HepG2 (cell line): Measurements from ENCODE around the gene ETV2. TPM values are rescaled to one million over a fixed set of nuclear protein-coding genes. Genes with fewer than 3 reads are reported as not detected.

ENCODE experiments used
- CENPT ChIP-seq: sonication (generic); formaldehyde crosslinking; IDR thresholded peaks from 2 replicates; pipeline ENCODE4 v1.8.0; 2022; ENCODE audit warnings: low read depth, mild to moderate bottlenecking, moderate library complexity, missing genetic modification reagents
- CHCHD3 ChIP-seq: sonication (generic); formaldehyde crosslinking; IDR thresholded peaks from 2 replicates; pipeline ENCODE4 v1.8.0; 2022; ENCODE audit warnings: mild to moderate bottlenecking, missing genetic modification reagents, moderate library complexity
- DPF2 ChIP-seq: sonication (generic); formaldehyde crosslinking; IDR thresholded peaks from 2 replicates; pipeline ENCODE4 v1.4.0; 2020; ENCODE audit warnings: mild to moderate bottlenecking, low read depth, missing genetic modification reagents, borderline replicate concordance
- FOSL2 ChIP-seq: sonication (generic); formaldehyde crosslinking; IDR thresholded peaks from 2 replicates; pipeline ENCODE4 v1.4.0; 2020; ENCODE audit warnings: missing genetic modification reagents
- MEF2D ChIP-seq: sonication (generic); formaldehyde crosslinking; IDR thresholded peaks from 2 replicates; pipeline ENCODE4 v1.5.1; 2020; ENCODE audit warnings: mild to moderate bottlenecking, missing genetic modification reagents
- RERE ChIP-seq: IDR thresholded peaks from 2 replicates; pipeline ENCODE4 v1.6.1; 2016; ENCODE audit warnings: low read depth, missing genetic modification reagents, missing compliant biosample characterization
- ZNF136 ChIP-seq: sonication (generic); formaldehyde crosslinking; IDR thresholded peaks from 2 replicates; pipeline ENCODE4 v1.8.1; 2022; ENCODE audit warnings: low read depth, mild to moderate bottlenecking, moderate library complexity, missing genetic modification reagents
- polyA plus RNA-seq, 8 experiments: library from polyadenylated mRNA; depleted of rRNA in 3 of 8; stranded (reverse) in 7 of 8; unstranded in 1 of 8; fragments of >200 nt; fragmentation: Illumina TruSeq in 4 of 8; extraction: Trizol in 4 of 8; gene quantifications; 2 replicates each; pipeline versions ENCODE4 v1.2.1 to v1.2.3, GENCODE V29; 2011 to 2016; ENCODE audit warnings: low read depth in 4 of 8, missing spikeins in 1 of 8, mixed read lengths in 1 of 8; ENCODE audit not compliant: insufficient read depth in 1 of 8
- total RNA-seq, 5 experiments: library from RNA; depleted of rRNA; stranded (reverse); fragments of >200 nt; fragmentation: Illumina TruSeq; extraction: Trizol; gene quantifications; 2 replicates each; pipeline ENCODE4 v1.2.3, GENCODE V29; 2016; ENCODE audit warnings: low read depth in 1 of 5
- TF ChIP-seq, protein P1 (sequence below): sonication (generic); formaldehyde crosslinking; IDR thresholded peaks from 2 replicates; pipeline ENCODE4 v1.8.0; 2022; ENCODE audit warnings: mild to moderate bottlenecking, missing genetic modification reagents, borderline replicate concordance
- TF ChIP-seq, protein P2 (sequence below): IDR thresholded peaks from 2 replicates; pipeline ENCODE4 v1.4.0; 2020; ENCODE audit warnings: mild to moderate bottlenecking, missing genetic modification reagents
- TF ChIP-seq, protein P3 (sequence below): sonication (generic); formaldehyde crosslinking; IDR thresholded peaks from 2 replicates; pipeline ENCODE4 v1.9.0; 2021; ENCODE audit warnings: missing genetic modification reagents, mild to moderate bottlenecking, borderline replicate concordance

Gene ETV2
- total and polyA plus RNA-seq, 2 of the 13 experiments (the other 11 are each of a cell fraction or from before 2014, with no cell fraction given) = 0.07 to 0.20 TPM

DNA sequence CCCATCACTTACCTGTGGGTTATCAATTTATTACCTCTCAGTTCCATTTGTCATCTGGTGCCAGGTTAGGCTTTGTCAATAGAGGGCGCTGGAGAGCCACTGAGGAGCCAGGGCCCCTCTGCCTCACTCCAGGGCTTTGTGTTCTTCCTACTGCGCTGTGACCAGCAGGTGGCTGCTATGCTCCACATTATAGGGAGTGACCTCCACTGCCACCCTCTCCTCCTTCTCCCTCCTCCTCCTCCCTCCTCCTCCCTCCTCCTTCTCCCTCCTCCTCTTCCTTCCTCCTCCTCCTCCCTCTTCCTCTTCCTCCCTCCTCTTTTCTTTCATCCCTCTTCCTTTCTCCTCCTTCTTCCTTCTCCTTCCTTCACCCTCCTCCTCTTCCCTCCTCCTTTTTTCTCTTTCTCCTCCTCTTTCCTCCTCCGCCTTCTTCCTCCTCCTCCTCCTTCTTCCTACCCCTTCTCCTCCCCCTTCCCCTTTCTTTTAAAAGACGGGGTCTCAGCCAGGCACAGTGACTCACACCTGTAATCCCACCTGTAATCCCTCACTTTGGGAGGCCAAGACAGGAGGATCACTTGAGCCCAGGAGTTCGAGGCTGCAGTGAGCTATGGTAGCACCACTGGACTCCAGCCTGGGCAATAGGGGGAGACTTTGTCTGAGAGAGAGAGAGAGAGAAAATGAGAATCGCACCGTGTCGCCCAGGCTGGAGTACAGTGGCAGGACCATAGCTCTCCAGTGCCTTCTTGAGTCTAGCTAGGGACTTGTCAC, 52.5 kb downstream of the ETV2 start (continued):
- TF ChIP-seq, protein P1, sequence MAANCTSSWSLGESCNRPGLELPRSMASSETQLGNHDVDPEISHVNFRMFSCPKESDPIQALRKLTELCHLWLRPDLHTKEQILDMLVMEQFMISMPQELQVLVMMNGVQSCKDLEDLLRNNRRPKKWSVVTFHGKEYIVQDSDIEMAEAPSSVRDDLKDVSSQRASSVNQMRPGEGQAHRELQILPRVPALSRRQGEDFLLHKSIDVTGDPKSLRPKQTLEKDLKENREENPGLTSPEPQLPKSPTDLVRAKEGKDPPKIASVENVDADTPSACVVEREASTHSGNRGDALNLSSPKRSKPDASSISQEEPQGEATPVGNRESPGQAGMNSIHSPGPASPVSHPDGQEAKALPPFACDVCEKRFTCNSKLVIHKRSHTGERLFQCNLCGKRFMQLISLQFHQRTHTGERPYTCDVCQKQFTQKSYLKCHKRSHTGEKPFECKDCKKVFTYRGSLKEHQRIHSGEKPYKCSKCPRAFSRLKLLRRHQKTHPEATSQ (CRISPR knock-in tag) = no peak
- no peak for TF ChIP-seq RERE (CRISPR knock-in tag)
- no peak for TF ChIP-seq DPF2 (CRISPR knock-in tag)
- no peak for TF ChIP-seq CENPT (CRISPR knock-in tag)
- TF ChIP-seq, protein P2, sequence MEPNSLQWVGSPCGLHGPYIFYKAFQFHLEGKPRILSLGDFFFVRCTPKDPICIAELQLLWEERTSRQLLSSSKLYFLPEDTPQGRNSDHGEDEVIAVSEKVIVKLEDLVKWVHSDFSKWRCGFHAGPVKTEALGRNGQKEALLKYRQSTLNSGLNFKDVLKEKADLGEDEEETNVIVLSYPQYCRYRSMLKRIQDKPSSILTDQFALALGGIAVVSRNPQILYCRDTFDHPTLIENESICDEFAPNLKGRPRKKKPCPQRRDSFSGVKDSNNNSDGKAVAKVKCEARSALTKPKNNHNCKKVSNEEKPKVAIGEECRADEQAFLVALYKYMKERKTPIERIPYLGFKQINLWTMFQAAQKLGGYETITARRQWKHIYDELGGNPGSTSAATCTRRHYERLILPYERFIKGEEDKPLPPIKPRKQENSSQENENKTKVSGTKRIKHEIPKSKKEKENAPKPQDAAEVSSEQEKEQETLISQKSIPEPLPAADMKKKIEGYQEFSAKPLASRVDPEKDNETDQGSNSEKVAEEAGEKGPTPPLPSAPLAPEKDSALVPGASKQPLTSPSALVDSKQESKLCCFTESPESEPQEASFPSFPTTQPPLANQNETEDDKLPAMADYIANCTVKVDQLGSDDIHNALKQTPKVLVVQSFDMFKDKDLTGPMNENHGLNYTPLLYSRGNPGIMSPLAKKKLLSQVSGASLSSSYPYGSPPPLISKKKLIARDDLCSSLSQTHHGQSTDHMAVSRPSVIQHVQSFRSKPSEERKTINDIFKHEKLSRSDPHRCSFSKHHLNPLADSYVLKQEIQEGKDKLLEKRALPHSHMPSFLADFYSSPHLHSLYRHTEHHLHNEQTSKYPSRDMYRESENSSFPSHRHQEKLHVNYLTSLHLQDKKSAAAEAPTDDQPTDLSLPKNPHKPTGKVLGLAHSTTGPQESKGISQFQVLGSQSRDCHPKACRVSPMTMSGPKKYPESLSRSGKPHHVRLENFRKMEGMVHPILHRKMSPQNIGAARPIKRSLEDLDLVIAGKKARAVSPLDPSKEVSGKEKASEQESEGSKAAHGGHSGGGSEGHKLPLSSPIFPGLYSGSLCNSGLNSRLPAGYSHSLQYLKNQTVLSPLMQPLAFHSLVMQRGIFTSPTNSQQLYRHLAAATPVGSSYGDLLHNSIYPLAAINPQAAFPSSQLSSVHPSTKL (CRISPR knock-in tag) = peak; percentile 38; the same call in 1 of the 2 replicates
- TF ChIP-seq FOSL2 (CRISPR knock-in tag) = peak; percentile 41; the same call in 1 of the 2 replicates
- TF ChIP-seq CHCHD3 (CRISPR knock-in tag) = no peak
- no peak for TF ChIP-seq MEF2D (CRISPR knock-in tag)
- TF ChIP-seq, protein P3, sequence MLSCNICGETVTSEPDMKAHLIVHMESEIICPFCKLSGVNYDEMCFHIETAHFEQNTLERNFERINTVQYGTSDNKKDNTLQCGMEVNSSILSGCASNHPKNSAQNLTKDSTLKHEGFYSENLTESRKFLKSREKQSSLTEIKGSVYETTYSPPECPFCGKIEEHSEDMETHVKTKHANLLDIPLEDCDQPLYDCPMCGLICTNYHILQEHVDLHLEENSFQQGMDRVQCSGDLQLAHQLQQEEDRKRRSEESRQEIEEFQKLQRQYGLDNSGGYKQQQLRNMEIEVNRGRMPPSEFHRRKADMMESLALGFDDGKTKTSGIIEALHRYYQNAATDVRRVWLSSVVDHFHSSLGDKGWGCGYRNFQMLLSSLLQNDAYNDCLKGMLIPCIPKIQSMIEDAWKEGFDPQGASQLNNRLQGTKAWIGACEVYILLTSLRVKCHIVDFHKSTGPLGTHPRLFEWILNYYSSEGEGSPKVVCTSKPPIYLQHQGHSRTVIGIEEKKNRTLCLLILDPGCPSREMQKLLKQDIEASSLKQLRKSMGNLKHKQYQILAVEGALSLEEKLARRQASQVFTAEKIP (CRISPR knock-in tag) = no peak
- TF ChIP-seq ZNF136 (CRISPR knock-in tag) = no peak
